GM19239 (cell line): ENCODE results near the gene ITGB5.

ENCODE experiments used
- DNase-seq: peaks from one replicate; pipeline ENCODE4 v3.0.0; 2011; ENCODE audit warnings: low spot score; ENCODE audit not compliant: insufficient read length
- FAIRE-seq: peaks from 2 replicates; lab custom pipeline; 2011; peaks lifted over from hg19 to GRCh38; lab: Jason Lieb, UNC

Gene ITGB5

GRCh38 chr3:124896824-124897526, 9.8 kb upstream of the ITGB5 start:
- no peak for FAIRE-seq
- DNase-seq: no peak

GRCh38 chr3:124895756-124896155, 8.6 kb upstream of the ITGB5 start:
- FAIRE-seq (no peak), DNase-seq (no peak)

- DNase-seq (no peak), FAIRE-seq (no peak)
Measured at GRCh38 chr3:124893526-124893925, 6.4 kb upstream of the ITGB5 start.

GRCh38 chr3:124890573-124891190, 3.5 kb upstream of the ITGB5 start:
- FAIRE-seq (no peak), DNase-seq (no peak)

- DNase-seq (no peak), FAIRE-seq (no peak)
Measured at GRCh38 chr3:124888482-124889441, 1.6 kb upstream of the ITGB5 start.

- FAIRE-seq: no peak
- DNase-seq: no peak
Measured at GRCh38 chr3:124887932-124888298, 750 bp upstream of the ITGB5 start.

- FAIRE-seq: no peak
- peak; percentile 36 for DNase-seq
Measured at GRCh38 chr3:124886168-124887056, 753 bp downstream of the ITGB5 start.

- no peak for FAIRE-seq
- no peak for DNase-seq
Measured at GRCh38 chr3:124885466-124886167, 1.5 kb downstream of the ITGB5 start.

- FAIRE-seq: no peak
Measured at GRCh38 chr3:124884474-124885101, 2.6 kb downstream of the ITGB5 start.

GRCh38 chr3:124883766-124884473, 3.2 kb downstream of the ITGB5 start:
- DNase-seq (no peak), FAIRE-seq (no peak)

More at GRCh38 chr3:124884474-124885101, 2.6 kb downstream of the ITGB5 start:
- no peak for DNase-seq

GRCh38 chr3:124882816-124883747, 4.1 kb downstream of the ITGB5 start:
- no peak for FAIRE-seq
- no peak for DNase-seq

GRCh38 chr3:124881976-124882697, 5.0 kb downstream of the ITGB5 start:
- FAIRE-seq: no peak
- DNase-seq: no peak

GRCh38 chr3:124879337-124879680, 7.9 kb downstream of the ITGB5 start:
- no peak for DNase-seq
- FAIRE-seq: no peak

GRCh38 chr3:124878561-124879336, 8.4 kb downstream of the ITGB5 start:
- FAIRE-seq: no peak
- no peak for DNase-seq

- DNase-seq (no peak), FAIRE-seq (no peak)
Measured at GRCh38 chr3:124877674-124878073, 9.5 kb downstream of the ITGB5 start.

GRCh38 chr3:124876401-124876878, 10.7 kb downstream of the ITGB5 start:
- FAIRE-seq (no peak), DNase-seq (no peak)
